Measurements from ENCODE around the gene TEX264. TPM values are rescaled to one million over a fixed set of nuclear protein-coding genes. Genes with fewer than 3 reads are reported as not detected.

TEX264 gene
- total RNA-seq, 2 experiments from 2014 or later = 58.8 to 66.5 TPM

DNA sequence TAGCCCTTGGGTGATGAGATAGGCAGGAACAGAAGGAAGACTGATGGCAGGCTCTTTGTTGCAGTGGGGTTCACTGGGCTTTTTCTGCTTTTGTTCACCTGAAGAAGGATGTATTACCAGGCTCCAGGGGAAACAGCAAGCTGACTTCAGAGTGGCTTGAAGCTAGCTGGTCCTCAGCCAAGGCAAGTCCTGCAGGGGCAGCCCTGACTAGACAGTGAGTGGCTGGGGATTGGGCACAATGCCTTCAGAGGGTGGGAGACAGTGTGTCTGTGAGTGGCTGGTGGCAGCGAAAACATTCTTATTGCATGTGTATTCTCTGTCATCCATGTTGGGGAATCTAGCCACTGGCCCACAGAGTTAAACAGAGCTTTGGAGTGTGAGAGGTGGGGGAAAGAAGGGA is 2.3 kb upstream of the TEX264 start:
- Mint-ChIP-seq H3K4me3 (no peak overlapping the region), H3K27me3 (no peaks in the 10 kb centered on the region), H3K36me3 (no peaks in the 10 kb centered on the region), H3K9me3 (ENCODE audit: low read depth) (no peaks in the 10 kb centered on the region), H3K4me1 (peaks cover 38% of the 10 kb centered on the region), H3K27ac (peak overlapping the region; percentile 74)
- no peak for ATAC-seq
- CTCF ChIA-PET = interaction anchor here (1.2 to 14.1 kb wide), 14 partner anchors 12 to 283 kb away, joined by 3 to 269 read pairs (median 8); partner anchors contain the start of genes DCAF1, MANF and RAD54L2
- DNase-seq = no peak

DNA sequence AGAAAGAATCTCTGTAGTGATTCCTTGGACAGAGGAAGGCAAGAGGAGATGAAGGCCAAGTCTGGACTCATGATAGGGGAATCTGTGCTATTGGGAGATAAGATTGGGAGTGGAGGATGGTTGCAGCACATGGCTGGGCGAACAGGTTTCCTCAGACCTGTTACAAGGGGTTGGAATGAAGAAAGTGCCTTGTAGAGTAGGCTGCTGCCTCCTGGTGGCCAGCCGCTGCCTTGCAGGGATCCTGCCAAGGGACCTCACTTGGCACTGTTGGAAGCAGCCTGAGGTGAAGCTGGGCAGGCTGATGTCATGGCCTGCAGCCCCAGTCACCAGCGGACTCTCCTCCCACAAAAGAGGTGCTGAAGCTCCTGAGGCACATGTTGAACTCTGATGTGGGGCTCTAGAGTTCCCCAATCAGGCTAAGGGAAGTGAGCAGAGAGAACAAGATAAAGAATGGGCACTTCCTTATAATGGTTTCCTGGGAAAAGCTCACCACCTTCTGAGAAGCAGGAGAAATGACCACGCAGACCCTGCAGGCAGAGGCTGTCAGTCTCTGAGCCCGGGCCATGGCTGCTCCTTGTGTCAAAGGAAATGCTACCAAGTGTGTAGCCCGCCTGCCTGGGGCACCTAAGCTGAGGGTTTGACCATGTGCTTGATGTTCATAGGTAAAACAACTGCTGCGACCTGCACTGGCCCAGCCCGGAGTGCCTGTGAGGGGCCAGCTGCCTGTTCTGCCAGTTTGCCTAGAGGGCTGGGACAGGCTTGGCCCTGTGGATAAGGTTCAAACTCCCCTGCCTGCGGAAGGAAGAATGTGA is 1.6 kb upstream of the TEX264 start:
- Mint-ChIP-seq H3K4me1 (peaks cover 45% of the 10 kb centered on the region), H3K27me3 (no peaks in the 10 kb centered on the region), H3K27ac (peak overlapping the region; percentile 77), H3K4me3 (peak overlapping the region; percentile 89), H3K36me3 (no peaks in the 10 kb centered on the region), H3K9me3 (ENCODE audit: low read depth) (no peaks in the 10 kb centered on the region)
- DNase-seq (peak; percentile 91), ATAC-seq (peak; percentile 11)
- CTCF ChIA-PET = interaction anchor here (0.7 to 14.1 kb wide), 25 partner anchors 8 to 284 kb away, joined by 3 to 269 read pairs (median 4); partner anchors contain the start of genes DCAF1, MANF and RAD54L2

DNA sequence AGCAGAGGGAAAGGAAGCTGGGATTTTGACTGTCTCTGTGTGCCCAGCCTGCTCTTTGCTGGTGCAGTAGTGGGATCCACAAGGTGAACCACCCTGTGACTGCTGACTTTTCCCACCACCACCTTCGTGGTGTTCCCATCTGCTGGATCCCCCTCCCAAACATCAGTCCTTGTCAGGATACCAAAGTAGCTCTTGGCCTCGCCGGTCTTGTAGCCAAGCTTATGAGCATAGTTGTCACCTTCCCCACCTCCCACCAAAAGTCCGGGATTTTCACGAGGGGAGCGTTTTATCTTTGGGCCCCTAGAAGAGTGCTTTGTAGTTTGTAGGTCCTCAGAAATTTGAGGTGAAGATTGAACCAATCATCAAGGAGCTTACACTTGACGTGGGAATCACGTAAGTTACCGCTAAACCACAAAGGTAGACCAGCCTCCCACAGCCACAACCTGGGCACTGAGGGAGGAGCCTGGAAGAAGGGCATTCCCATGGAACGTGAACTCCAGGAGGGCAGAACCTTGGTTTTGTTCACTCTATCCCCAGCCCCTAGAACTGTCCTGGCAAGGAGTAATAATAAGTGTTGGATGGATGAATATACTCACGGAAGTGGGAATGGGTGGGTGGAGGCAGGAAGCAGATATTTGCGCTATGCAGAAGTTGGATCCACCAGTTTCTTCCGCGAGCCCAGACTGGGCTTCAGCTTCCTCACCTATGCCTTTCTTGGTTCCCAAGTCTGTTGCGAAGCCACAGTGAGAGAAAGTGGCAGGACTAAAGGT is 814 bp upstream of the TEX264 start:
- Mint-ChIP-seq H3K4me1 (peaks cover 53% of the 10 kb centered on the region), H3K4me3 (peak overlapping the region; percentile 89), H3K36me3 (peaks cover 2% of the 10 kb centered on the region), H3K27ac (peak overlapping the region; percentile 77), H3K9me3 (ENCODE audit: low read depth) (no peaks in the 10 kb centered on the region), H3K27me3 (no peaks in the 10 kb centered on the region)
- ATAC-seq (no peak), DNase-seq (no peak)
- CTCF ChIA-PET = interaction anchor here (0.7 to 14.1 kb wide), 25 partner anchors 9 to 285 kb away, joined by 3 to 269 read pairs (median 5); partner anchors contain the start of genes DCAF1, MANF, RAD54L2 and RBM15B

DNA sequence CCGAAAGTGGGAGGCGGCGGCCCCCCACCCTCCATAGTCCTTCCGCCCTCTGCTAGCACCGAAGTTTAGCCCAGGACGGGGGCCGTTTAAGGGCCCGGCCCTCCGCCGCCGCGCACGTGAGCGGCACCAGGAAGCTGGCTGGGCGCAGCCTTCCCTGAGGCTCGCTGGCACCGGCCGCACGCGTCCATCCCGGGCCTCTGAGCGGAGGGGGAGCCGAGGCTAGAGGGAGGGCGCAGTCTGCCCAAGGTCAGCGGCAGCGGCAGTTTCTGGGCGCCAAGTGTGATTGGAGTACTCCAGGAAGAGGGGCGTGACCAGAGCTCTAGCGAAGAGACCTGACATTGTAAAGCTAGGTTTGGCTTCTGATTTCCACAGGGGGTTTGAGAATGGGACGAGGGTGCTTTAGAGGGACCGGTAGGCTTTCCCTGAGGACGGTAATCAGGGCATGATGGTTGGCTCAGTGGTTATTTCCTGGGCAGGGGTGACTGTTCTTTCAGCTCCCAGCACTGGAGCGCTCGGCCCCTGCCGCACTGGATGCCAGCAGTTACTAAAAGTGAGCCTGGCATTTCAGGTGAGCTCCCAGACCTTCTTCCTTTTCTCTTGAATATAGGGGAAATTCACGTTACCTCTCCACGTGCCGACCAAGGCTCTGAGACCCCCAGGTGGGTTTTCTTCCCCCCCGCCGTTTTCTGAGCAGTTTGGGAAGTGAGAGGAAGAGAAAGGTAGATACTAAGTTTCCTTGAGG is 853 bp downstream of the TEX264 start:
- CTCF ChIA-PET = interaction anchor here (0.5 to 14.1 kb wide), 9 partner anchors 8 to 282 kb away, joined by 3 to 269 read pairs (median 5); partner anchors contain the start of genes DCAF1 and RBM15B
- peaks cover 69% of the 10 kb centered on the region for H3K4me1 Mint-ChIP-seq
- no peaks in the 10 kb centered on the region for H3K9me3 Mint-ChIP-seq (ENCODE audit: low read depth)
- peak; percentile 49 for ATAC-seq
- H3K36me3 Mint-ChIP-seq = peaks cover 15% of the 10 kb centered on the region
- H3K4me3 Mint-ChIP-seq = peak overlapping the region; percentile 89
- H3K27ac Mint-ChIP-seq = peak overlapping the region; percentile 87
- H3K27me3 Mint-ChIP-seq = no peaks in the 10 kb centered on the region
- DNase-seq = peak; percentile 78

DNA sequence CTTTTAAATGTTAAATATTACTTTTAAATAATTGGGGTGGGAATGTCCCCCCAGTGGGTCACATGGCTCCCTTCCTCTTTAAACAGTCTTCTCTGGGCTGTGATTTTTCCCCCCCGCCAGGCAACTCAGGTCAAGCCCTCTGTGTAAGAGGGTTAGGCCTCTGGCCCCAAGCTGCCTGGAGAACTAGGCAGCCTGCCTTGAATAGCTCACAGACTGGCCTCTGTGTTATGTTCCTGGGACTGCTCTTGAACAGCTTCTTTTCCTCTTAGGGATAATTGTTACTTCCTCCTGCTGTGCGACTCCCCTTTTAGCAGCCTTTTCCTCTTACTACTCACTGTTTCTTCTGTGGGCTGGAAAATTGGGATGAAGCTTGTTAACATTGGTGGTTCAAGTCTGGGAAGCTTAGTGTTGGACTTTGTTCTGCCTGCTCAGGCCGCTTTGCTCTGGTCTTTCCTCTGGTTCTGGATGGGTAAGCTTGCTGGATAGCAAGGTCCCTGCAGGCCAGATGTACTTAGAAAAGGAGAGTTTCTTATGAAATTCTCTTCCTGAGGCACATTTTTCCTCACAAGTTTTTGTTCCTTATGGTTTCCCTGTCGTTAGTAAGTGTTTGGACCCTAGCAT is 2.2 kb downstream of the TEX264 start:
- ATAC-seq = no peak
- H3K27ac Mint-ChIP-seq = peak overlapping the region; percentile 78
- peaks cover 20% of the 10 kb centered on the region for H3K36me3 Mint-ChIP-seq
- H3K4me1 Mint-ChIP-seq = peaks cover 79% of the 10 kb centered on the region
- CTCF ChIA-PET = interaction anchor here (4.0 to 14.1 kb wide), 4 partner anchors 12 to 283 kb away, joined by 17 to 269 read pairs (median 54); partner anchors contain the start of genes DCAF1 and RBM15B
- no peak for DNase-seq
- H3K27me3 Mint-ChIP-seq = no peaks in the 10 kb centered on the region
- peak overlapping the region; percentile 55 for H3K4me3 Mint-ChIP-seq
- H3K9me3 Mint-ChIP-seq (ENCODE audit: low read depth) = no peaks in the 10 kb centered on the region

DNA sequence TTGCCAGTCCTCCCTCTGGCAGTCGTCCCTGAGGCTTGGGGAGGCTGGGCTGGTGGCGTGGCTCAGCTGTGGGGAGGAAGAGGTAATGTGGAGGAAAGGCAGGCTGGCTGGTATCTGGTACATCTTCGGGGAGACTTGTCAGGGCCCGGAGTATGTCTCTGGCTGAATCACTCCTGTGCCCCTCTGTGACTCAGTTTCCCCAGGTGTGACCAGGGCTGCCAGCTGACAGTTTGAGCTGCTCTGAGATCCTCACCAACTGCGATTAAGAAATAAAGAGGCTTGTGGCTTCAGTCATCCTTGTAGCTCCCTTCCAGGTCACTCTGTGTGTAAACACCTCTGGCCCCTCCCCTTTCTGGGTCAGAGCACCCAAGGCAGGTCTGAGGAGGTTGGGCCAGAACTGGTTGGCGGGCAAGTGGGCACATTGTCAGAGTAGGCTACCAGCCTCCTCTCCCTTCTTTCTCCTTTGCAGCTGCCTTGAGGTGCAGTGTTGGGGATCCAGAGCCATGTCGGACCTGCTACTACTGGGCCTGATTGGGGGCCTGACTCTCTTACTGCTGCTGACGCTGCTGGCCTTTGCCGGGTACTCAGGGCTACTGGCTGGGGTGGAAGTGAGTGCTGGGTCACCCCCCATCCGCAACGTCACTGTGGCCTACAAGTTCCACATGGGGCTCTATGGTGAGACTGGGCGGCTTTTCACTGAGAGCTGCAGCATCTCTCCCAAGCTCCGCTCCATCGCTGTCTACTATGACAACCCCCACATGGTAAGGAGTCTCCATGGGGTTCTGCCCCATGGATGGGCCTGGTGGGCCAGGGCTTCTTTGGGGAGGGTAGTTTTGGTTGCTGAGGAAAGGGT is 3.0 kb downstream of the TEX264 start:
- Mint-ChIP-seq H3K9me3 (ENCODE audit: low read depth) (no peaks in the 10 kb centered on the region), H3K4me3 (peak overlapping the region; percentile 55), H3K27me3 (no peaks in the 10 kb centered on the region), H3K27ac (peak overlapping the region; percentile 78), H3K36me3 (peaks cover 20% of the 10 kb centered on the region), H3K4me1 (peaks cover 83% of the 10 kb centered on the region)
- ATAC-seq (no peak), DNase-seq (no peak)
- CTCF ChIA-PET = interaction anchor here (1.8 to 14.1 kb wide), 5 partner anchors 11 to 284 kb away, joined by 3 to 269 read pairs (median 45); partner anchors contain the start of genes DCAF1 and RBM15B

DNA sequence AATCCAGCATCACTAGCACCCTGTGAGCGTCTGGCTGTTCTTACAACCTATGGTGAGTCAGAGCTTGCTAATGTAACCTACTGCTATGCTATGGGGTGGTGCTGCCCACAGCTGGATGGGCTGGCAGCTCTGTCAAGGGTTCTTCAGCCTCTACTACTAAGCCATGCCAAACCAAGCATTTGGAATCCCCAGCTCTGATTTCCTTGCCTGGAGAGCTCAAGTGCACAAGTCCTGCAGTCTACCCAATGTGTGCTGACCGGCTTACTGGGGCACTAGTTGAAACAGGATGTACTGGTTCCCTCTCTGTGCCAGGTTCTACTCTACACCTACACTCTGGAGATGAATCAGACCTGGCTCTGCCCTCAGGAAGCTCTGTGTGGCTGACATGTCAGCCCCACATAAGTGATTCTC is 4.2 kb downstream of the TEX264 start:
- CTCF ChIA-PET = interaction anchor here (1.8 to 14.1 kb wide), 3 partner anchors 10 to 175 kb away, joined by 3 to 269 read pairs (median 64); partner anchors contain the start of gene DCAF1
- Mint-ChIP-seq H3K27ac (peak overlapping the region; percentile 68), H3K4me3 (peak overlapping the region; percentile 25), H3K9me3 (ENCODE audit: low read depth) (no peaks in the 10 kb centered on the region), H3K4me1 (peaks cover 82% of the 10 kb centered on the region), H3K36me3 (peaks cover 20% of the 10 kb centered on the region), H3K27me3 (no peaks in the 10 kb centered on the region)
- ATAC-seq (no peak), DNase-seq (peak; percentile 56)

DNA sequence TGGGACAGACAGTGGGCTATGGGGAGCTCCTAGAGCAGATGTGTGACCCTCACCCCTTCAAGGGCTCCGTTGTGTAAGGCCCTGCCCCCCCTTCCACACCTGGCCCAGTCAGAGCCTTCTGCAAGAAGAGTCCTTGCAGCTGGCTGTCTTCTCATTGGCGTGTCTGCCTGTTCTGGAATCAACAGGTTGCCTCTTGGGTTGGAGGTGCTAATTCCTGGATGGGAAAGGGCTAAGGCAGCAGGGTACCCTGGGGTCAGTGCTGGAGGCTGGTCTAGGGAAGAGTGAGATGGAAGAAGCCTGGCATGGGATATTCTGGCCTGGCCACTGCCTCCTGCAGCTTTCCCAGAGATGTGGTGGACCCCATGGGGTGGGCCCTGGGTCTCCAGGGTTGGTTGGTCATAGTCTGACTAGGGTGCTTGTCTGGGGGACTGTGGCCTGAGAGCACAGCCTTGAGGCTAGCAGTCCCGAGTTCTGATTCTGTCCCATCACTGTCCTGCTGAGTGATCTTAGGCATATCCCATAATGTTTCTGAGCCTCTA is 5.1 kb downstream of the TEX264 start:
- no peak overlapping the region for H3K4me3 Mint-ChIP-seq

DNA sequence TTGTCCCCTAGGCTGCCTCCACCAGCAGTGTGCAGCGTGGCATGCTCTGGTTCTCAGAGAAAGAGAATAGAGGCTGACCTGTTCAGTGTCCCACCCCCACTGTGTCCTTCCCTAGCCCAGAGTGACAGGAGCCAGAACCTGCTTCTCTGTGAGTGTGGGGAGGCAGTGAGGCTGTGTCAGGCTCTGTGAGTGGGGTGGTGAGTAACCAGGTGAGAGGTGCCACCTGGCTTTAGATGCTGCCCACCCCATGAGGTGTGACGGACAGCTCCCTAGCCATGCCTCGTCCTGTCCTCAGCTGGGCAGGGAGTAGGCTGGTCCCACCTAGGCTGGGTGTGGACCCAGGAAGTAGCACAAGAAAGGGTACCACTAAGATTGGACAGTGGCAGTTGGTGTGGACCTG is 6.3 kb downstream of the TEX264 start:
- Mint-ChIP-seq H3K36me3 (peaks cover 25% of the 10 kb centered on the region), H3K27me3 (no peaks in the 10 kb centered on the region), H3K9me3 (ENCODE audit: low read depth) (no peaks in the 10 kb centered on the region), H3K4me1 (peaks cover 93% of the 10 kb centered on the region), H3K4me3 (no peak overlapping the region), H3K27ac (peak overlapping the region; percentile 58)
- DNase-seq (no peak), ATAC-seq (no peak)
- CTCF ChIA-PET = no interaction called here

More for the DNA sequence above, 5.1 kb downstream of the TEX264 start:
- ATAC-seq (no peak), DNase-seq (no peak)
- H3K27me3 Mint-ChIP-seq = no peaks in the 10 kb centered on the region
- peaks cover 21% of the 10 kb centered on the region for H3K36me3 Mint-ChIP-seq
- H3K27ac Mint-ChIP-seq = peak overlapping the region; percentile 68
- CTCF ChIA-PET = interaction anchor here (5.2 to 14.1 kb wide), 2 partner anchors 9 to 176 kb away, joined by 64 to 269 read pairs; partner anchors contain the start of gene DCAF1
- no peaks in the 10 kb centered on the region for H3K9me3 Mint-ChIP-seq (ENCODE audit: low read depth)
- H3K4me1 Mint-ChIP-seq = peaks cover 85% of the 10 kb centered on the region

DNA sequence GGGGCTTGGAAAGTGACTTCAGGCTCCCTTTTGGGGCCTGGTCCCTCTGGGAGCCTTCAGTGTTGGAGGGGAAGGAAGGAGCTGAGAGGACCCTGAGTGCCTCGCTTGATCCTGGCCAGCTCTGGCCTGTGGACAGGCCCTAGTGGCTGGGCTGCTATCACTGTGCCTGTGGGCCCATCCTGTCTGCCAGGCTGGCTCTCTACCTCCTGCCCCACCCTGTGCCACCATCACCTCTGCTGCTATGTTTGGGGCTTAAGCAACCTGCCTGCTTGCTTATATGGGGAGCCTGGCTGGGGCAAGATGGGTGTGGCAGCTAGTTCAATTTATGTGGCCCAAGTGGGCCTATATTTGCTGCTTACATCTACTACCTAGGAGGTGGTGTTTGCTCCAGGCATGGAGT is 7.1 kb downstream of the TEX264 start:
- Mint-ChIP-seq H3K27ac (peak overlapping the region; percentile 70), H3K9me3 (ENCODE audit: low read depth) (no peaks in the 10 kb centered on the region), H3K27me3 (no peaks in the 10 kb centered on the region), H3K4me3 (no peak overlapping the region), H3K36me3 (peaks cover 27% of the 10 kb centered on the region), H3K4me1 (peaks cover 94% of the 10 kb centered on the region)
- DNase-seq (no peak), ATAC-seq (no peak)
- CTCF ChIA-PET = interaction anchor here (9.3 kb wide), 1 partner anchor 177 kb away, joined by 222 read pairs; the partner anchor contains the start of gene DCAF1

DNA sequence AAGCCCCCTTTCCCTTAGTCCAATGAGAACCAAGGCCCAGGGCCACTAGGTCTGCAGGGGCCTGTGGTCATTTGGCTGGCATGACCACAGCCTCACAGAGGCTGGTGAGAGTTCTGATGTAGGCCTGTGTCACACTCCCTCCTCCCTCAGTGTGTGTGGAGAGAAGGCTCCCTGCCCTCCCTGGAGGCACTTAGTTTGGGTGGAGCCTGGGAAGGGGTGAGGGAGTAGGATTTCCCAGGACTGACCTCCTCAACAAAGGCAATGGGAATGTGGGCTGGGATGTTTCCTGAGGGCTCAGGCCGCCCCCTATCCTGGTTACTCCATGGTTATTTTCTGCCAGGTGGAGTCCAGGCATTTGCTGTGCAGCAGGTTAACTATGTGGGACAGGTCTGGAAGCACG is 7.6 kb downstream of the TEX264 start:
- Mint-ChIP-seq H3K27ac (peak overlapping the region; percentile 70), H3K4me3 (no peak overlapping the region)
- CTCF ChIA-PET = interaction anchor here (9.3 to 12.0 kb wide), 2 partner anchors 9 to 177 kb away, joined by 222 to 269 read pairs; partner anchors contain the start of genes DCAF1 and TEX264

More for the DNA sequence above, 7.6 kb downstream of the TEX264 start:
- no peaks in the 10 kb centered on the region for H3K27me3 Mint-ChIP-seq
- H3K9me3 Mint-ChIP-seq (ENCODE audit: low read depth) = no peaks in the 10 kb centered on the region
- peaks cover 92% of the 10 kb centered on the region for H3K4me1 Mint-ChIP-seq
- peaks cover 27% of the 10 kb centered on the region for H3K36me3 Mint-ChIP-seq
- no peak for ATAC-seq
- no peak for DNase-seq
